ENCODE measurements around the gene EPB41L1. TPM values are rescaled to one million over a fixed set of nuclear protein-coding genes. Genes with fewer than 3 reads are reported as not detected.

The EPB41L1 gene
- total and polyA plus RNA-seq, 10 donors = 1.5 to 18.6 (median 12.0) TPM

- intact Hi-C loops (cut with DNase I; ENCODE audit: low total_unique reads) = no loop called here
- TF ChIP-seq POLR2AphosphoS5 (IDR thresholded peaks at IDR 0.05) (no peak), CTCF (IDR thresholded peaks at IDR 0.05 in 8 of 11, conservative IDR thresholded peaks at IDR 0.05 in 3 of 11) (no peak), POLR2A (IDR thresholded peaks at IDR 0.05) (no peak)
- WGBS, 5 donors = 90 to 97% (median 96%) methylated on average over 10 to 15 of the region's 15 CpGs
Observed at GRCh38 chr20:36184816-36185776, 30.6 kb downstream of the EPB41L1 start.

GRCh38 chr20:36193977-36194712 is 39.6 kb downstream of the EPB41L1 start:
- DNase-seq = no peak
- H3K36me3 ChIP-seq = peaks cover 0 to 20% (median 0%) of the 10 kb centered on the region in 6 donors
- no peak overlapping the region for H3K4me3 ChIP-seq
- intact Hi-C loops (cut with DNase I; ENCODE audit: low total_unique reads) = loop anchor here (10.0 kb wide), 1 partner anchor 199 kb away; no protein-coding TSS in a partner anchor
- no peaks in the 10 kb centered on the region for H3K27me3 ChIP-seq (replicated peaks in 1 of 7)
- WGBS, 5 donors = 89 to 95% (median 92%) methylated on average over 10 of the region's 10 CpGs
- H3K4me1 ChIP-seq = no peaks in the 10 kb centered on the region
- H3K27ac ChIP-seq = no peak overlapping the region
- TF ChIP-seq POLR2AphosphoS5 (IDR thresholded peaks at IDR 0.05) (no peak), POLR2A (IDR thresholded peaks at IDR 0.05) (no peak), CTCF (IDR thresholded peaks at IDR 0.05 in 8 of 11, conservative IDR thresholded peaks at IDR 0.05 in 3 of 11) (no peak)
- H3K9me3 ChIP-seq = no peaks in the 10 kb centered on the region

More at GRCh38 chr20:36184816-36185776, 30.6 kb downstream of the EPB41L1 start:
- DNase-seq = no peak
- Histone ChIP-seq H3K27ac (no peak overlapping the region), H3K9me3 (no peaks in the 10 kb centered on the region), H3K36me3 (peaks cover 0 to 13% (median 0%) of the 10 kb centered on the region in 6 donors), H3K4me3 (no peak overlapping the region), H3K4me1 (peaks cover 0 to 14% (median 3%) of the 10 kb centered on the region in 6 donors), H3K27me3 (replicated peaks in 1 of 7) (no peaks in the 10 kb centered on the region)

GRCh38 chr20:36196676-36197075 is 42.1 kb downstream of the EPB41L1 start:
- H3K36me3 ChIP-seq = peaks cover 0 to 13% (median 0%) of the 10 kb centered on the region in 6 donors
- H3K27me3 ChIP-seq (replicated peaks in 1 of 7) = no peaks in the 10 kb centered on the region
- no peak for TF ChIP-seq CTCF (IDR thresholded peaks at IDR 0.05 in 8 of 11, conservative IDR thresholded peaks at IDR 0.05 in 3 of 11)
- no peak for TF ChIP-seq POLR2A (IDR thresholded peaks at IDR 0.05)
- H3K4me3 ChIP-seq = no peak overlapping the region
- no peak overlapping the region for H3K27ac ChIP-seq
- no peaks in the 10 kb centered on the region for H3K9me3 ChIP-seq
- no peak for DNase-seq
- WGBS, 5 donors = 54 to 77% (median 66%) methylated on average over 2 of the region's 2 CpGs
- intact Hi-C loops (cut with DNase I; ENCODE audit: low total_unique reads) = loop anchor here (5.0 to 10.0 kb wide), 2 partner anchors 39 to 202 kb away; no protein-coding TSS in a partner anchor
- peaks cover 0 to 7% (median 3%) of the 10 kb centered on the region in 6 donors for H3K4me1 ChIP-seq

Data from spleen (tissue), 11 donors.